Measurements from ENCODE around the gene MAP3K21.

Gene MAP3K21

GRCh38 chr1:233381806-233382205 lies 54.3 kb downstream of the MAP3K21 start:
- H3K27ac ChIP-seq, result no peak overlapping the region
- TF ChIP-seq, protein P1, sequence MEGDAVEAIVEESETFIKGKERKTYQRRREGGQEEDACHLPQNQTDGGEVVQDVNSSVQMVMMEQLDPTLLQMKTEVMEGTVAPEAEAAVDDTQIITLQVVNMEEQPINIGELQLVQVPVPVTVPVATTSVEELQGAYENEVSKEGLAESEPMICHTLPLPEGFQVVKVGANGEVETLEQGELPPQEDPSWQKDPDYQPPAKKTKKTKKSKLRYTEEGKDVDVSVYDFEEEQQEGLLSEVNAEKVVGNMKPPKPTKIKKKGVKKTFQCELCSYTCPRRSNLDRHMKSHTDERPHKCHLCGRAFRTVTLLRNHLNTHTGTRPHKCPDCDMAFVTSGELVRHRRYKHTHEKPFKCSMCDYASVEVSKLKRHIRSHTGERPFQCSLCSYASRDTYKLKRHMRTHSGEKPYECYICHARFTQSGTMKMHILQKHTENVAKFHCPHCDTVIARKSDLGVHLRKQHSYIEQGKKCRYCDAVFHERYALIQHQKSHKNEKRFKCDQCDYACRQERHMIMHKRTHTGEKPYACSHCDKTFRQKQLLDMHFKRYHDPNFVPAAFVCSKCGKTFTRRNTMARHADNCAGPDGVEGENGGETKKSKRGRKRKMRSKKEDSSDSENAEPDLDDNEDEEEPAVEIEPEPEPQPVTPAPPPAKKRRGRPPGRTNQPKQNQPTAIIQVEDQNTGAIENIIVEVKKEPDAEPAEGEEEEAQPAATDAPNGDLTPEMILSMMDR (conservative IDR thresholded peaks at IDR 0.05), result no peak

- peak overlapping the region; percentile 69 for H3K27ac ChIP-seq
- TF ChIP-seq, protein P1 (conservative IDR thresholded peaks at IDR 0.05), result no peak
These were observed 56.5 kb downstream of the MAP3K21 start for GRCh38 chr1:233383984-233384383.

- TF ChIP-seq, protein P1 (conservative IDR thresholded peaks at IDR 0.05), result no peak
- peak overlapping the region; percentile 69; the same call in 1 of the 2 replicates for H3K27ac ChIP-seq
These were observed 58.8 kb downstream of the MAP3K21 start for GRCh38 chr1:233386336-233386735.

GRCh38 chr1:233387585-233387984 lies 60.1 kb downstream of the MAP3K21 start:
- H3K27ac ChIP-seq, result no peak overlapping the region; the same call in 1 of the 2 replicates
- TF ChIP-seq, protein P1 (conservative IDR thresholded peaks at IDR 0.05), result no peak

DNA sequence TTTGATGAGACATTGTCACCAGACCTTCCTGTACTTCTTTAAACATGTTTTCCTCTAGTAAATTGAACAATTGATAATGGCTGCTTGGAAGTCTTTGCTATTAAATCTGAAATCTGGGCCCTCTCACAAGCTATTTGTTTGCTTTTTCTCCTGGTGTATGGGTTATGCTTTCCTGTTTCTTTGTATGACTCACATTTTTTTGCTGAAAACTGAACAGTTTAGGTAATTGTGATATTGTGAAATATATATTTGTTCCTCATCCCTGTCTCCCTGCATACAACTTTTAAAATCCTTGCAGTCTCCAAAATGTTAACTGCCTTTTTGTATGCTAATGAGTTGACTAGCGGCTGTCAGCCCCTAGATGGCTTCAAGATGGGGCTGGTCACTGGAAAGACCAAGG lies 61.6 kb downstream of the MAP3K21 start:
- TF ChIP-seq, protein P1 (conservative IDR thresholded peaks at IDR 0.05), result no peak

GRCh38 chr1:233389893-233390292 lies 62.4 kb downstream of the MAP3K21 start:
- H3K27ac ChIP-seq, result no peak overlapping the region
- TF ChIP-seq, protein P1 (conservative IDR thresholded peaks at IDR 0.05), result no peak

More for the DNA sequence above, 61.6 kb downstream of the MAP3K21 start:
- H3K27ac ChIP-seq, result no peak overlapping the region

- H3K27ac ChIP-seq, result no peak overlapping the region
- TF ChIP-seq, protein P1 (conservative IDR thresholded peaks at IDR 0.05), result no peak
These were observed 63.6 kb downstream of the MAP3K21 start for GRCh38 chr1:233390842-233391737.

All from VCaP (cell line).